ENCODE measurements around the gene LMO7.

LMO7 gene

GRCh38 chr13:75603038-75603437, 33.1 kb upstream of the LMO7 start:
- no peaks in the 10 kb centered on the region for H3K79me1 ChIP-seq (ENCODE audit: low read depth, low read length)
- no peak overlapping the region for H3K14ac ChIP-seq (ENCODE audit: low read length)
- no peak for DNase-seq (ENCODE audit: low spot score)
- no peak overlapping the region for H3K9ac ChIP-seq (ENCODE audit: low read depth, low read length, poor library complexity)
- no peak overlapping the region for H4K8ac ChIP-seq (ENCODE audit: low read depth, low read length)
- H3K27me3 ChIP-seq (ENCODE audit: control insufficient read depth in 3 of 3, insufficient read depth in 3 of 3, low read depth in 1 of 3, low read length in 3 of 3), result no peaks in the 10 kb centered on the region
- H3K4ac ChIP-seq (ENCODE audit: low read length), result no peak overlapping the region
- no peak overlapping the region for H4K91ac ChIP-seq (ENCODE audit: low read depth, low read length, poor library complexity)
- H3K27ac ChIP-seq (replicated peaks; ENCODE audit: low read length), result no peak overlapping the region
- H3K23ac ChIP-seq (ENCODE audit: low read depth, low read length, poor library complexity), result no peak overlapping the region
- no peak overlapping the region for H2BK15ac ChIP-seq (ENCODE audit: low read length)
- no peaks in the 10 kb centered on the region for H3K36me3 ChIP-seq (replicated peaks in 1 of 2; ENCODE audit: control insufficient read depth in 2 of 2, insufficient read depth in 2 of 2, low read length in 2 of 2)
- no peak overlapping the region for H3K4me3 ChIP-seq (ENCODE audit: low read length in 2 of 2)
- H2AFZ ChIP-seq (ENCODE audit: low read length), result no peak overlapping the region
- H3K4me2 ChIP-seq (ENCODE audit: insufficient read depth, low read length, poor library complexity, severe bottlenecking), result no peak overlapping the region
- H3K9me3 ChIP-seq (replicated peaks in 1 of 2; ENCODE audit: control insufficient read depth in 2 of 2, insufficient read depth in 1 of 2, low read depth in 1 of 2, low read length in 2 of 2), result no peaks in the 10 kb centered on the region
- no peak overlapping the region for H2BK12ac ChIP-seq (ENCODE audit: low read length)
- no peaks in the 10 kb centered on the region for H3K4me1 ChIP-seq (ENCODE audit: control insufficient read depth in 2 of 2, insufficient read depth in 1 of 2, low read depth in 1 of 2, low read length in 2 of 2)
- no CpG with 5 or more reads among the region's 2 CpGs for WGBS, 2 donors (ENCODE audit: extremely low coverage in 2 of 2, insufficient read length in 2 of 2, insufficient replicate concordance in 1 of 2)
- H2BK5ac ChIP-seq (ENCODE audit: low read length), result no peak overlapping the region
- H3K18ac ChIP-seq (ENCODE audit: low read length), result no peak overlapping the region
- no peak overlapping the region for H2AK5ac ChIP-seq (ENCODE audit: low read depth, low read length)
- H2BK120ac ChIP-seq (ENCODE audit: low read depth, low read length), result no peak overlapping the region

- no peak overlapping the region for H3K9ac ChIP-seq (ENCODE audit: low read depth, low read length, poor library complexity)
- H2BK120ac ChIP-seq (ENCODE audit: low read depth, low read length), result no peak overlapping the region
- no peak overlapping the region for H2BK5ac ChIP-seq (ENCODE audit: low read length)
- no peaks in the 10 kb centered on the region for H3K27me3 ChIP-seq (ENCODE audit: control insufficient read depth in 3 of 3, insufficient read depth in 3 of 3, low read depth in 1 of 3, low read length in 3 of 3)
- H3K14ac ChIP-seq (ENCODE audit: low read length), result no peak overlapping the region
- no peak for DNase-seq (ENCODE audit: low spot score)
- H3K79me1 ChIP-seq (ENCODE audit: low read depth, low read length), result no peaks in the 10 kb centered on the region
- no peak overlapping the region for H3K18ac ChIP-seq (ENCODE audit: low read length)
- no peak overlapping the region for H3K23ac ChIP-seq (ENCODE audit: low read depth, low read length, poor library complexity)
- no peak overlapping the region for H4K8ac ChIP-seq (ENCODE audit: low read depth, low read length)
- H3K4ac ChIP-seq (ENCODE audit: low read length), result no peak overlapping the region
- no peaks in the 10 kb centered on the region for H3K9me3 ChIP-seq (replicated peaks in 1 of 2; ENCODE audit: control insufficient read depth in 2 of 2, insufficient read depth in 1 of 2, low read depth in 1 of 2, low read length in 2 of 2)
- no peak overlapping the region for H3K4me2 ChIP-seq (ENCODE audit: insufficient read depth, low read length, poor library complexity, severe bottlenecking)
- no peak overlapping the region for H2AK5ac ChIP-seq (ENCODE audit: low read depth, low read length)
- no peaks in the 10 kb centered on the region for H3K36me3 ChIP-seq (replicated peaks in 1 of 2; ENCODE audit: control insufficient read depth in 2 of 2, insufficient read depth in 2 of 2, low read length in 2 of 2)
- no CpG with 5 or more reads among the region's 2 CpGs for WGBS, 2 donors (ENCODE audit: extremely low coverage in 2 of 2, insufficient read length in 2 of 2, insufficient replicate concordance in 1 of 2)
- no peak overlapping the region for H3K27ac ChIP-seq (replicated peaks; ENCODE audit: low read length)
- no peak overlapping the region for H2AFZ ChIP-seq (ENCODE audit: low read length)
- no peak overlapping the region for H2BK15ac ChIP-seq (ENCODE audit: low read length)
- no peaks in the 10 kb centered on the region for H3K4me1 ChIP-seq (ENCODE audit: control insufficient read depth in 2 of 2, insufficient read depth in 1 of 2, low read depth in 1 of 2, low read length in 2 of 2)
- H3K4me3 ChIP-seq (ENCODE audit: low read length in 2 of 2), result no peak overlapping the region
- no peak overlapping the region for H2BK12ac ChIP-seq (ENCODE audit: low read length)
- no peak overlapping the region for H4K91ac ChIP-seq (ENCODE audit: low read depth, low read length, poor library complexity)
Observed at GRCh38 chr13:75607447-75607846, 28.7 kb upstream of the LMO7 start.

GRCh38 chr13:75610466-75610865, 25.7 kb upstream of the LMO7 start:
- H2BK12ac ChIP-seq (ENCODE audit: low read length), result no peak overlapping the region
- no peak overlapping the region for H3K9ac ChIP-seq (ENCODE audit: low read depth, low read length, poor library complexity)
- no peaks in the 10 kb centered on the region for H3K36me3 ChIP-seq (replicated peaks in 1 of 2; ENCODE audit: control insufficient read depth in 2 of 2, insufficient read depth in 2 of 2, low read length in 2 of 2)
- H3K27ac ChIP-seq (replicated peaks; ENCODE audit: low read length), result no peak overlapping the region
- H2AK5ac ChIP-seq (ENCODE audit: low read depth, low read length), result no peak overlapping the region
- DNase-seq (ENCODE audit: low spot score), result no peak
- no peak overlapping the region for H2BK15ac ChIP-seq (ENCODE audit: low read length)
- H4K91ac ChIP-seq (ENCODE audit: low read depth, low read length, poor library complexity), result no peak overlapping the region
- no peak overlapping the region for H3K4me3 ChIP-seq (ENCODE audit: low read length in 2 of 2)
- H3K4ac ChIP-seq (ENCODE audit: low read length), result no peak overlapping the region
- H3K79me1 ChIP-seq (ENCODE audit: low read depth, low read length), result no peaks in the 10 kb centered on the region
- no peak overlapping the region for H2BK5ac ChIP-seq (ENCODE audit: low read length)
- no peak overlapping the region for H2BK120ac ChIP-seq (ENCODE audit: low read depth, low read length)
- H3K9me3 ChIP-seq (replicated peaks in 1 of 2; ENCODE audit: control insufficient read depth in 2 of 2, insufficient read depth in 1 of 2, low read depth in 1 of 2, low read length in 2 of 2), result no peaks in the 10 kb centered on the region
- no peak overlapping the region for H2AFZ ChIP-seq (ENCODE audit: low read length)
- H3K4me2 ChIP-seq (ENCODE audit: insufficient read depth, low read length, poor library complexity, severe bottlenecking), result no peak overlapping the region
- H3K4me1 ChIP-seq (ENCODE audit: control insufficient read depth in 2 of 2, insufficient read depth in 1 of 2, low read depth in 1 of 2, low read length in 2 of 2), result no peaks in the 10 kb centered on the region
- H3K23ac ChIP-seq (ENCODE audit: low read depth, low read length, poor library complexity), result no peak overlapping the region
- no peak overlapping the region for H3K18ac ChIP-seq (ENCODE audit: low read length)
- no peak overlapping the region for H3K14ac ChIP-seq (ENCODE audit: low read length)
- H4K8ac ChIP-seq (ENCODE audit: low read depth, low read length), result no peak overlapping the region
- H3K27me3 ChIP-seq (ENCODE audit: control insufficient read depth in 3 of 3, insufficient read depth in 3 of 3, low read depth in 1 of 3, low read length in 3 of 3), result no peaks in the 10 kb centered on the region

GRCh38 chr13:75612354-75612753, 23.8 kb upstream of the LMO7 start:
- WGBS, 2 donors (ENCODE audit: extremely low coverage in 2 of 2, insufficient read length in 2 of 2, insufficient replicate concordance in 1 of 2), result no CpG with 5 or more reads among the region's 2 CpGs
- Histone ChIP-seq H2BK5ac (ENCODE audit: low read length) (no peak overlapping the region), H2AK5ac (ENCODE audit: low read depth, low read length) (no peak overlapping the region), H3K23ac (ENCODE audit: low read depth, low read length, poor library complexity) (no peak overlapping the region), H4K91ac (ENCODE audit: low read depth, low read length, poor library complexity) (no peak overlapping the region), H3K9me3 (replicated peaks in 1 of 2; ENCODE audit: control insufficient read depth in 2 of 2, insufficient read depth in 1 of 2, low read depth in 1 of 2, low read length in 2 of 2) (no peaks in the 10 kb centered on the region), H3K4me1 (ENCODE audit: control insufficient read depth in 2 of 2, insufficient read depth in 1 of 2, low read depth in 1 of 2, low read length in 2 of 2) (no peaks in the 10 kb centered on the region), H2BK12ac (ENCODE audit: low read length) (no peak overlapping the region), H3K27ac (replicated peaks; ENCODE audit: low read length) (no peak overlapping the region), H3K79me1 (ENCODE audit: low read depth, low read length) (no peaks in the 10 kb centered on the region), H3K18ac (ENCODE audit: low read length) (no peak overlapping the region), H3K27me3 (ENCODE audit: control insufficient read depth in 3 of 3, insufficient read depth in 3 of 3, low read depth in 1 of 3, low read length in 3 of 3) (no peaks in the 10 kb centered on the region), H3K4me3 (ENCODE audit: low read length in 2 of 2) (no peak overlapping the region), H3K14ac (ENCODE audit: low read length) (no peak overlapping the region), H4K8ac (ENCODE audit: low read depth, low read length) (no peak overlapping the region), H3K36me3 (replicated peaks in 1 of 2; ENCODE audit: control insufficient read depth in 2 of 2, insufficient read depth in 2 of 2, low read length in 2 of 2) (peaks cover 0 to 2% of the 10 kb centered on the region in 2 donors), H3K4ac (ENCODE audit: low read length) (no peak overlapping the region), H2BK120ac (ENCODE audit: low read depth, low read length) (no peak overlapping the region), H3K4me2 (ENCODE audit: insufficient read depth, low read length, poor library complexity, severe bottlenecking) (no peak overlapping the region), H2BK15ac (ENCODE audit: low read length) (no peak overlapping the region), H2AFZ (ENCODE audit: low read length) (no peak overlapping the region), H3K9ac (ENCODE audit: low read depth, low read length, poor library complexity) (no peak overlapping the region)
- no peak for DNase-seq (ENCODE audit: low spot score)
